SHP77 treated with DMSO at 0.1 percent for 48 hours (cell line): ENCODE measurements around the gene HRH1.

ENCODE experiments used
- DNase-seq: peaks from one replicate; lab custom pipeline; 2025; lab: John Stamatoyannopoulos, UW

The HRH1 gene

GRCh38 chr3:11283139-11283475, 128.8 kb downstream of the HRH1 start:
- no peak for DNase-seq

GRCh38 chr3:11284011-11284410, 129.7 kb downstream of the HRH1 start:
- no peak for DNase-seq

- DNase-seq = no peak
Measured at GRCh38 chr3:11285471-11285870, 131.2 kb downstream of the HRH1 start.

GRCh38 chr3:11287404-11287803, 133.1 kb downstream of the HRH1 start:
- DNase-seq = no peak

GRCh38 chr3:11288021-11288491, 133.8 kb downstream of the HRH1 start:
- no peak for DNase-seq

GRCh38 chr3:11288786-11289637, 134.7 kb downstream of the HRH1 start:
- no peak for DNase-seq

GRCh38 chr3:11289864-11290263, 135.6 kb downstream of the HRH1 start:
- no peak for DNase-seq

GRCh38 chr3:11290743-11291680, 136.7 kb downstream of the HRH1 start:
- no peak for DNase-seq

GRCh38 chr3:11291808-11292207, 137.5 kb downstream of the HRH1 start:
- DNase-seq = no peak

- DNase-seq = no peak
Measured at GRCh38 chr3:11297126-11297525, 142.8 kb downstream of the HRH1 start.

GRCh38 chr3:11300970-11301369, 146.7 kb downstream of the HRH1 start:
- no peak for DNase-seq

GRCh38 chr3:11302444-11302843, 148.2 kb downstream of the HRH1 start:
- no peak for DNase-seq

GRCh38 chr3:11304175-11304574, 149.9 kb downstream of the HRH1 start:
- DNase-seq = no peak

GRCh38 chr3:11305509-11305908, 151.2 kb downstream of the HRH1 start:
- DNase-seq = no peak

GRCh38 chr3:11306817-11307589, 152.7 kb downstream of the HRH1 start:
- no peak for DNase-seq

- DNase-seq = no peak
Measured at GRCh38 chr3:11307830-11308432, 153.6 kb downstream of the HRH1 start.

- DNase-seq = no peak
Measured at GRCh38 chr3:11310258-11310657, 156.0 kb downstream of the HRH1 start.

- DNase-seq = no peak
Measured at GRCh38 chr3:11312166-11312565, 157.9 kb downstream of the HRH1 start.
